HepG2 (cell line): ENCODE measurements around the gene PTPN13. TPM values are rescaled to one million over a fixed set of nuclear protein-coding genes. Genes with fewer than 3 reads are reported as not detected.

Source experiments
- ARID5B ChIP-seq: IDR thresholded peaks from 2 replicates; pipeline ENCODE4 v1.4.0; 2020; ENCODE audit warnings: mild to moderate bottlenecking, missing genetic modification reagents
- CCDC6 ChIP-seq: sonication (generic); formaldehyde crosslinking; IDR thresholded peaks from 2 replicates; pipeline ENCODE4 v1.8.1; 2022; ENCODE audit warnings: mild to moderate bottlenecking, missing genetic modification reagents, moderate library complexity
- CEBPZ ChIP-seq: IDR thresholded peaks from 2 replicates; pipeline ENCODE4 v1.6.1; 2012; ENCODE audit warnings: low read length, improper control_type of control experiment
- EEA1 ChIP-seq: sonication (generic); formaldehyde crosslinking; IDR thresholded peaks from 2 replicates; pipeline ENCODE4 v1.5.1; 2020; ENCODE audit warnings: mild to moderate bottlenecking, missing genetic modification reagents, borderline replicate concordance
- EED ChIP-seq: sonication (generic); formaldehyde crosslinking; IDR thresholded peaks from 2 replicates; pipeline ENCODE4 v1.5.0; 2020; ENCODE audit warnings: mild to moderate bottlenecking, missing genetic modification reagents
- IRX3 ChIP-seq: sonication (generic); formaldehyde crosslinking; IDR thresholded peaks from 2 replicates; pipeline ENCODE4 v1.8.1; 2023; ENCODE audit warnings: mild to moderate bottlenecking, low read depth, missing genetic modification reagents, borderline replicate concordance
- ISX ChIP-seq: sonication (generic); formaldehyde crosslinking; conservative IDR thresholded peaks from 2 replicates; pipeline ENCODE4 v1.5.0; 2020; ENCODE audit warnings: missing genetic modification reagents
- NCOA5 ChIP-seq: sonication (generic); formaldehyde crosslinking; IDR thresholded peaks from 2 replicates; pipeline ENCODE4 v1.4.0; 2020; ENCODE audit warnings: missing genetic modification reagents
- PREB ChIP-seq: sonication (generic); formaldehyde crosslinking; IDR thresholded peaks from 2 replicates; pipeline ENCODE4 v1.4.0; 2020; ENCODE audit warnings: missing genetic modification reagents
- RXRB ChIP-seq: IDR thresholded peaks from 2 replicates; pipeline ENCODE4 v1.6.1; 2016; ENCODE audit warnings: borderline replicate concordance, missing genetic modification reagents, missing compliant biosample characterization
- THAP11 ChIP-seq: IDR thresholded peaks from 2 replicates; pipeline ENCODE4 v1.6.1; 2016; ENCODE audit warnings: missing biosample characterization, missing genetic modification reagents
- ZGPAT ChIP-seq: IDR thresholded peaks from 2 replicates; pipeline ENCODE4 v1.6.1; 2016; ENCODE audit warnings: mild to moderate bottlenecking
- ZNF101 ChIP-seq: sonication (generic); formaldehyde crosslinking; IDR thresholded peaks from 2 replicates; pipeline ENCODE4 v1.4.0; 2020; ENCODE audit warnings: mild to moderate bottlenecking, low read depth, missing genetic modification reagents, borderline replicate concordance
- ZNF335 ChIP-seq: sonication (generic); formaldehyde crosslinking; IDR thresholded peaks from 2 replicates; pipeline ENCODE4 v1.4.0; 2020; ENCODE audit warnings: missing genetic modification reagents
- ZNF496 ChIP-seq: sonication (generic); formaldehyde crosslinking; IDR thresholded peaks from 2 replicates; pipeline ENCODE4 v1.8.1; 2023; ENCODE audit warnings: mild to moderate bottlenecking, moderate library complexity, missing genetic modification reagents; ENCODE audit not compliant: insufficient replicate concordance
- ZNF546 ChIP-seq: sonication (generic); formaldehyde crosslinking; conservative IDR thresholded peaks from 2 replicates; pipeline ENCODE4 v1.8.1; 2023; ENCODE audit warnings: mild to moderate bottlenecking, missing genetic modification reagents
- ZNF547 ChIP-seq: sonication (generic); formaldehyde crosslinking; IDR thresholded peaks from 2 replicates; pipeline ENCODE4 v1.5.1; 2020; ENCODE audit warnings: mild to moderate bottlenecking, missing genetic modification reagents
- ZNF83 ChIP-seq: sonication (generic); formaldehyde crosslinking; IDR thresholded peaks from 2 replicates; pipeline ENCODE4 v1.4.0; 2020; ENCODE audit warnings: missing genetic modification reagents, mild to moderate bottlenecking, borderline replicate concordance
- polyA plus RNA-seq, 8 experiments: library from polyadenylated mRNA; depleted of rRNA in 3 of 8; stranded (reverse) in 7 of 8; unstranded in 1 of 8; fragments of >200 nt; fragmentation: Illumina TruSeq in 4 of 8; extraction: Trizol in 4 of 8; gene quantifications; 2 replicates each; pipeline versions ENCODE4 v1.2.1 to v1.2.3, GENCODE V29; 2011 to 2016; ENCODE audit warnings: low read depth in 4 of 8, missing spikeins in 1 of 8, mixed read lengths in 1 of 8; ENCODE audit not compliant: insufficient read depth in 1 of 8
- total RNA-seq, 5 experiments: library from RNA; depleted of rRNA; stranded (reverse); fragments of >200 nt; fragmentation: Illumina TruSeq; extraction: Trizol; gene quantifications; 2 replicates each; pipeline ENCODE4 v1.2.3, GENCODE V29; 2016; ENCODE audit warnings: low read depth in 1 of 5

The PTPN13 gene
- total and polyA plus RNA-seq, 2 of the 13 experiments (the other 11 are each of a cell fraction or from before 2014, with no cell fraction given) = not detected

GRCh38 chr4:86791126-86791525 is 197.0 kb downstream of the PTPN13 start (continued):
- TF ChIP-seq CCDC6 (CRISPR knock-in tag) = 0 out of 2 replicates have a peak, but pooled peaks have one; percentile 26
- no peak for TF ChIP-seq ISX (CRISPR knock-in tag)
- TF ChIP-seq EEA1 (CRISPR knock-in tag) = no peak
- TF ChIP-seq ZNF546 (CRISPR knock-in tag) = no peak
- TF ChIP-seq EED (CRISPR knock-in tag) = no peak
- peak; percentile 45 for TF ChIP-seq ARID5B (CRISPR knock-in tag)
- TF ChIP-seq ZNF83 (CRISPR knock-in tag) = no peak
- no peak for TF ChIP-seq ZNF496 (CRISPR knock-in tag)
- no peak for TF ChIP-seq THAP11
- TF ChIP-seq IRX3 (CRISPR knock-in tag) = no peak
- TF ChIP-seq ZNF101 (CRISPR knock-in tag) = no peak
- TF ChIP-seq PREB = no peak
- TF ChIP-seq ZNF547 (CRISPR knock-in tag) = no peak
- no peak for TF ChIP-seq ZNF335 (CRISPR knock-in tag)
- no peak for TF ChIP-seq NCOA5 (CRISPR knock-in tag)
- no peak for TF ChIP-seq RXRB (CRISPR knock-in tag)
- TF ChIP-seq CEBPZ = no peak
- no peak for TF ChIP-seq ZGPAT
